GM12878 (cell line): ENCODE results near the gene ASB4. TPM values are rescaled to one million over a fixed set of nuclear protein-coding genes. Genes with fewer than 3 reads are reported as not detected.

Experiments
- ATAC-seq: fragments of 200-7000 bp; cut with Tn5 transposase; 3 replicates; pipeline ENCODE4 v1.9.1; 2020; ENCODE audit warnings: mild to moderate bottlenecking, moderate library complexity
- BruUV-seq: library from RNA; stranded (reverse); fragments of 400-500 nt; replicated peaks from 2 replicates; lab custom pipeline; 2021; lab: Mats Ljungman, UMichigan
- CTCF ChIA-PET: fragments of 300-600 bp; sonication (Branson Sonifier 250); formaldehyde crosslinking; extraction: SDS; loops from one replicate; lab custom pipeline; 2021; ENCODE audit warnings: inconsistent platforms; lab: Yijun Ruan, JAX
- POLR2A ChIA-PET: fragments of 350-600 bp; formaldehyde crosslinking; extraction: SDS; loops from one replicate; lab custom pipeline; 2021; ENCODE audit warnings: inconsistent platforms; lab: Charles Lee
- RAD21 ChIA-PET: fragments of 300-600 bp; sonication (Branson Sonifier 250); formaldehyde crosslinking; loops from one replicate; lab custom pipeline; 2023; ENCODE audit warnings: antibody characterized with exemption; ENCODE audit not compliant: unreplicated experiment; lab: Charles Lee
- SMC1A ChIA-PET: fragments of 300-600 bp; sonication (Branson Sonifier 250); formaldehyde crosslinking; loops from one replicate; lab custom pipeline; 2023; ENCODE audit not compliant: unreplicated experiment, uncharacterized antibody; lab: Charles Lee
- DNase-seq: peaks from one replicate; pipeline ENCODE4 v3.0.0-alpha.2; 2011; ENCODE audit warnings: low read depth, low spot score
- FAIRE-seq: peaks from 3 replicates; lab custom pipeline; 2011; peaks lifted over from hg19 to GRCh38; lab: Jason Lieb, UNC
- H2AFZ ChIP-seq: 2 replicates; pipeline ENCODE4 v1.6.0; 2011; ENCODE audit warnings: low read depth, low read length, control low read depth; ENCODE audit not compliant: control insufficient read depth
- H3K27ac ChIP-seq: 2 replicates; pipeline ENCODE4 v1.5.1; 2011; ENCODE audit warnings: control low read depth; ENCODE audit not compliant: control insufficient read depth, insufficient read depth
- H3K27me3 ChIP-seq, 2 experiments: replicated peaks in 1 of 2; 2 replicates each; pipeline versions ENCODE4 v1.6.0 to v1.6.1; 2011; ENCODE audit warnings: low read length in 1 of 2; ENCODE audit not compliant: control insufficient read depth in 2 of 2, insufficient read depth in 2 of 2
- H3K36me3 ChIP-seq, 2 experiments: 2 replicates each; pipeline ENCODE4 v1.5.1; 2011; ENCODE audit warnings: low read length in 1 of 2; ENCODE audit not compliant: control insufficient read depth in 2 of 2, insufficient read depth in 2 of 2
- H3K4me1 ChIP-seq: 2 replicates; pipeline ENCODE4 v1.6.1; 2011; ENCODE audit warnings: mild to moderate bottlenecking, low read length, moderate library complexity, mixed read lengths; ENCODE audit not compliant: control insufficient read depth, insufficient read depth
- H3K4me2 ChIP-seq: 2 replicates; pipeline ENCODE4 v1.6.0; 2011; ENCODE audit warnings: control low read depth; ENCODE audit not compliant: control insufficient read depth, insufficient read depth
- H3K4me3 ChIP-seq: fragments of 200-600 bp; sonication (generic); 2 replicates; pipeline ENCODE4 v1.5.1; 2016
- H3K79me2 ChIP-seq: 2 replicates; pipeline ENCODE4 v1.6.0; 2011; ENCODE audit warnings: low read length; ENCODE audit not compliant: control insufficient read depth, insufficient read depth
- H3K9ac ChIP-seq: 2 replicates; pipeline ENCODE4 v1.8.0; 2011; ENCODE audit warnings: low read length, control low read depth, mixed read lengths; ENCODE audit not compliant: control insufficient read depth, insufficient read depth
- H3K9me3 ChIP-seq: replicated peaks from 3 replicates; pipeline ENCODE4 v1.5.1; 2011; ENCODE audit warnings: mild to moderate bottlenecking, low read length; ENCODE audit not compliant: control insufficient read depth, insufficient read depth
- H4K20me1 ChIP-seq: 2 replicates; pipeline ENCODE4 v1.6.0; 2011; ENCODE audit not compliant: control insufficient read depth, insufficient read depth
- RAD21 ChIP-seq: IDR thresholded peaks from 2 replicates; pipeline ENCODE4 v1.6.1; 2011; ENCODE audit warnings: mild to moderate bottlenecking, low read depth, low read length, moderate library complexity; ENCODE audit not compliant: insufficient read depth
- WGBS: methylation state at CpG from one replicate; pipeline ENCODE4 v1.1.6; 2016; ENCODE audit warnings: low lambda C conversion rate; ENCODE audit not compliant: insufficient replicate concordance, insufficient coverage; ENCODE audit errors: missing lambda C conversion rate; 5-methylcytosine and 5-hydroxymethylcytosine counted together
- in situ Hi-C: fragments of 300-500 bp; cut with MboI; formaldehyde crosslinking; loops from 9 replicates; pipeline ENCODE4 v1.14.3; 2018; ENCODE audit warnings: mixed read lengths
- intact Hi-C: fragments of 100-400 bp; cut with micrococcal nuclease; formaldehyde crosslinking; loops from one replicate; pipeline ENCODE4 v1.14.2; 2022; ENCODE audit not compliant: unreplicated experiment
- polyA plus RNA-seq, 11 experiments: library from polyadenylated mRNA; depleted of rRNA in 4 of 11; unstranded in 6 of 11; stranded (reverse) in 5 of 11; fragments of >200 nt; fragmentation: Nextera tagmentation in 4 of 11; fragmentation: Illumina TruSeq in 1 of 11; extraction: Ambion mirVana in 4 of 11; extraction: Trizol in 1 of 11; gene quantifications; 1 replicate in 1 of 11; 2 replicates in 10 of 11; pipeline versions ENCODE4 v1.2.1 to v1.2.3, GENCODE V29; 2011 to 2016; ENCODE audit warnings: inconsistent platforms in 2 of 11, missing spikeins in 2 of 11, low read depth in 1 of 11
- total RNA-seq, 4 experiments: library from RNA; depleted of rRNA in 3 of 4; stranded (reverse); fragments of >200 nt in 3 of 4; fragmentation: Illumina TruSeq in 1 of 4; extraction: Trizol in 1 of 4; gene quantifications; 2 replicates each; pipeline versions ENCODE4 v1.2.1 to v1.2.3, GENCODE V29; 2013 to 2021
- TF ChIP-seq, protein P1 (sequence below): fragments of 450-650 bp; IDR thresholded peaks from 2 replicates; pipeline ENCODE4 v1.6.1; 2014; ENCODE audit warnings: mild to moderate bottlenecking

The ASB4 gene
- total and polyA plus RNA-seq, 10 of the 15 experiments (the other 5 are each of a cell fraction or from before 2014, with no cell fraction given): 0.12 to 1.1 TPM; not detected in 8

GRCh38 chr7:95478272-95479037 is 7.3 kb upstream of the ASB4 start:
- POLR2A ChIA-PET: interaction anchor here (1.6 kb wide), 1 partner anchor 22 kb away, joined by 14 read pairs; no protein-coding TSS in a partner anchor
- H3K27ac ChIP-seq: no peak overlapping the region
- H2AFZ ChIP-seq: no peak overlapping the region
- H3K36me3 ChIP-seq: no peaks in the 10 kb centered on the region
- RAD21 ChIA-PET: interaction anchor here (0.6 to 5.7 kb wide), 21 partner anchors 9 to 1030 kb away, joined by 3 to 52 read pairs (median 9); partner anchors contain the start of genes PON1 and PON2
- no peak for DNase-seq
- H3K79me2 ChIP-seq: no peaks in the 10 kb centered on the region
- BruUV-seq: no TSS peak
- WGBS: 61% methylated on average over 18 of the region's 18 CpGs
- intact Hi-C loops: loop anchor here (5.0 to 10.0 kb wide), 2 partner anchors 161 to 824 kb away; partner anchors contain the start of gene SGCE
- no peak overlapping the region for H3K4me2 ChIP-seq
- in situ Hi-C loops: loop anchor here (5.0 to 10.0 kb wide), 2 partner anchors 284 to 1026 kb away; no protein-coding TSS in a partner anchor
- peaks cover 4% of the 10 kb centered on the region for H3K4me1 ChIP-seq
- H3K9me3 ChIP-seq: no peaks in the 10 kb centered on the region
- SMC1A ChIA-PET: interaction anchor here (0.8 to 14.9 kb wide), 20 partner anchors 13 to 1029 kb away, joined by 3 to 203 read pairs (median 5); partner anchors contain the start of genes ASB4 and PON3
- H4K20me1 ChIP-seq: no peaks in the 10 kb centered on the region
- H3K27me3 ChIP-seq: no peaks in the 10 kb centered on the region
- no peak overlapping the region for H3K4me3 ChIP-seq
- peak; percentile 20; the same call in 1 of the 3 replicates for ATAC-seq
- FAIRE-seq: no peak
- CTCF ChIA-PET: interaction anchor here (0.9 to 11.4 kb wide), 18 partner anchors 8 to 1029 kb away, joined by 3 to 136 read pairs (median 17); partner anchors contain the start of genes ASB4 and PON3
- no peak overlapping the region for H3K9ac ChIP-seq
- TF ChIP-seq, protein P1, sequence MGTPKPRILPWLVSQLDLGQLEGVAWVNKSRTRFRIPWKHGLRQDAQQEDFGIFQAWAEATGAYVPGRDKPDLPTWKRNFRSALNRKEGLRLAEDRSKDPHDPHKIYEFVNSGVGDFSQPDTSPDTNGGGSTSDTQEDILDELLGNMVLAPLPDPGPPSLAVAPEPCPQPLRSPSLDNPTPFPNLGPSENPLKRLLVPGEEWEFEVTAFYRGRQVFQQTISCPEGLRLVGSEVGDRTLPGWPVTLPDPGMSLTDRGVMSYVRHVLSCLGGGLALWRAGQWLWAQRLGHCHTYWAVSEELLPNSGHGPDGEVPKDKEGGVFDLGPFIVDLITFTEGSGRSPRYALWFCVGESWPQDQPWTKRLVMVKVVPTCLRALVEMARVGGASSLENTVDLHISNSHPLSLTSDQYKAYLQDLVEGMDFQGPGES: no peak
- peak; percentile 40; the same call in 1 of the 2 replicates for TF ChIP-seq RAD21
